OCI-LY1 (cell line): ENCODE results near the gene EPOP.

Experiments used
- CTCF ChIP-seq: fragments of 200-600 bp; sonication (generic), shearing (Covaris generic); IDR thresholded peaks from 2 replicates; pipeline ENCODE4 v1.5.1; 2017; ENCODE audit warnings: mild to moderate bottlenecking, antibody characterized with exemption, low read length, moderate library complexity, mixed read lengths
- EZH2 ChIP-seq: fragments of 200-600 bp; sonication (generic), shearing (Covaris generic); IDR thresholded peaks from 2 replicates; pipeline ENCODE4 v1.8.0; 2017; ENCODE audit warnings: borderline replicate concordance, mixed run types, mild to moderate bottlenecking, antibody characterized with exemption, low read length, moderate library complexity, mixed read lengths

GRCh38 chr17:38653679-38654078, 21.1 kb downstream of the EPOP start:
- TF ChIP-seq EZH2 (no peak), CTCF (no peak)
